GM18870 (cell line): ENCODE data around the gene OR10H1.
"Not testable (repeated sequence)": the region's sequence is repeated elsewhere in the genome, so short reads cannot be mapped to it uniquely, and the experiment has no call there.

Source experiments
- ATAC-seq: cut with Tn5 transposase; IDR thresholded peaks from one replicate; pipeline ENCODE4 v1.9.1; 2021; ENCODE audit warnings: moderate library complexity; ENCODE audit not compliant: unreplicated experiment

Gene OR10H1

DNA sequence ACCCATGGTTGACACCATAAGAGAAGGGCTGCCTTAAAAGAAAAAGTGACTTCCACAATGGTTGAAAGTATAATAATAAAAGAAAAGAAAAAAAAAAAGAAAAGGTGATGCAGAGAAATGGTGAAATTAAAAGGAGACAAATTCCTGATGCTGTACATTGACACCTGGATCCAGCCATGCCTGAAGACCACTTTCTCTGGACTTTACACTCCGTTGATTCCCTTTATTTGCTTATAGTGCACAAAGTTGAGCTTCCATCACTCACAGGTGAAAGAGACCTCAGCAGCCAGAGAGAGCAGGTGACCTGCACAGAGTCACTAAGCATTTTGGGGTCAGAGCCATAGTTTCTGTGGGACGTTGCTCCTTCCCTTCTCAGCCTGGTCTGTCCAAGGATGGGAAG, 40.2 kb downstream of the OR10H1 start:
- no peak for ATAC-seq

DNA sequence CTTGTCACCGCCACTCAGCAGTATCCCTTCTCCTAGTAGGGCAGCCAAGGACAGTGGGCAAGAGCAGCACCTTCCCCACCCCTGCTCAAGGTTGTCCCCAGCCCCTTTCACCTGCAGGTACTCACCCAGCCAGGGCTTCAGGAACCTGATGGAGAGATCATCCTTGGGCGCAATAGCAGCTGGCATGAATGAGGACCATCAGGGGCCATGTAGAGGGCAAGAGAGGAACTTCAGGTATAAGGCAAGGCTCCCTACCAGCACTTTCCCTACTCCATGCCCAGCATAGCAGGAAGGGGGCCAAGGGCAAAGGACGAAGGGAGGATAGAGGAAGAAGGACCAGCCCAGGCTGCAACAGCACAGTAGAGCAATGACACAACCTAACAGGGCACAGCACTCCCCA, 41.3 kb downstream of the OR10H1 start:
- not testable (repeated sequence) for ATAC-seq

DNA sequence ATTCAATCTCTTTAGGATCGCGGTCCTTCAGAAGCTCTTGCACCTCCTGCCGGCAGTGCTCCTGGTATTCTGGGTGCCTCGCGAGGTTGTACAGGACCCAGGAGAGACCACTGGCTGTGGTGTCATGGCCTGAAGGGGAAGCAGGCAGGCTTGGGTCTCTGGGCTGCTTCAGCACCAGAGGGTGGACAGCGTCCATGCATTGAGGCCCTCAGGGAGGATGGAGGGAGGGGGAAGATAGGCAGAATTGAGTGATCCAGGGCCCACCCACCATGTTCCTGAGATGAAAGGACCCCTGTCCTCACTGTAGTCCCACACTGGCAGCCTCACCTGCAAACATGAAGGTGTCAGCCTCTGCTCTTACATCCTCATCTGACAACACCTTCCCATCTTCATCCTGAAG, 45.9 kb downstream of the OR10H1 start:
- ATAC-seq = no peak

DNA sequence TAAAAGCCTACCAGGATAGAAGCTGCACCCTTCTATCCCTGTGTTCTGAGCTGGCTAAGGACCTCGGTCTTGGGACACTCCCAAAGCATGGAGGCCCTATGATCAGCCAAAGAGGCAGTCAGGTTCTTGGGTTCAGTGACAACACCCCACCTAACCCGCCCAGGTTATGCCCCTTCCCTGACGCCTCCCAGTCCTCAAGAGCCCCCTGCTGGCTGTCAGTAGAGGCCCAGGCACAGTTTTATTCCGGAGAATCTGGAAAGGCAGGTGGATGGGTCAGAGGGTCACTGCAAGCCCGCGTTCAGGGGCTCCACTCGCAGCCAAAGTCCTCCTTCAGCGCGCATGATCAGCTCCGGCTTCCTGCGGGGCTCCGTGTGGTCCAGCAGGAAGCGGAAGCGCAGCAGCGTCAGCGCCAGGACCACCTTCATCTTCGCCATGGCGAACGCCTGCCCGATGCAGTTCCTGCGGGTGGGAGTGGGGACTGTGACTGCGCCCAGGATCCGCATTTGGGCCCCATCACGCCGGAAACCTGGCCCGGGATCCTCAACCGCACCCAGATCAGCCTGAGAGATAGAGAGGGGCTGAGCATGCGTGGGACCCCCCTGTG, 55.4 kb downstream of the OR10H1 start:
- no peak for ATAC-seq

DNA sequence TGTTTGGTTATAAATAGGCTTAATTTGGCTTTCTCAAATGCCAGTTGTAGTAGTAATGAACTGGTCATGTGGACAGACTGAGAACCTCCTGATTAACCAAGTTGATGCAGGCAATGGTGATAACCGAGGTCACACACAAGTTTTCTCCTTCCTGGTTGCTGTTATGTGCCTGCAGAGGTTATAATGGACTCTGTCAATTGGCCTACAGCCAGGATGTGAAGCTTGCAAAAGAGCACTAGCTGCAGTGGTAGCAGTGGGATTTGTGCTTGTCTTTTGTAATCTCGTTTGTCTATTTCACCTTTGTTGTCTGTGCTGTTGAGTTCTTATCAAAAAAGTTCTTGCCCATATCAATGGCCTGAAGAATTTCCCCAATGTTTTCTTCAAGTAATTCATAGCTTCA, 57.1 kb downstream of the OR10H1 start:
- ATAC-seq = no peak
